ENCODE results near the gene AJM1.
A peak's percentile ranks its signal among the peaks of the same experiment; 100 is the strongest.

The AJM1 gene

DNA sequence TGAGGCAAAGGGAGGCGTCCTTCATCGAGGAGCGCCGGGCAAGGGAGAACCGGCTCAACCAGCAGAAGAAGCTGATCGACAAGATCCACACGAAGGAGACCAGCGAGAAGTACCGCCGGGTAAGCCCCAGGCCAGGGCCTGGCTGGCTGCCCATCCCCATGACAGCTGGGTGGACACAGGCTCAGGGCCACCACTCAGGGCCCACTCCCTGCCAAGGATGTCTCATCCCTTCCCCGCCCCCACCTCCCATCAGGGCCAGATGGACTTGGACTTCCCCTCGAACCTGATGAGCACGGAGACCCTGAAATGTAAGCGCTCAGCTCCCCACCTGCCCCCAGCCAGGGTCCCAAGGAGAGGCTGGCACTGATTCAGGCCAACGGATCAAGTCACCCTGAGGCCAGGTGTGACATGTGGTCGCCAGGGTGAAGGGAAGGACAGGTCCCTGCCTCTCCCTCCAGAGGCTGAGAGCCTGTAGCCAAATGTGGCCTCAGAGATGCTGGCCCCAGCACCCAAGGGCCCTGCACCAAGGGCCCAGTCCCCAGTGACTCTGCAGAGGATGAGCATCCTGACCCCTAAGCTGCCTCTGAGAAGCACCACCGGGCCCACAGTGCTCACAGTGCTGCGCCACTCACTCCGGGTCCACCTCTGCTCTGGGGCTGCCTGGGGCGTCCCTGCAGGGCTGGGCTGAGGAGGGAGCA lies 37.6 kb upstream of the AJM1 start:
- no peaks in the 10 kb centered on the region for H3K9me3 Mint-ChIP-seq
- no peak overlapping the region for H3K27ac Mint-ChIP-seq
- H3K27me3 Mint-ChIP-seq, result peaks cover 20% of the 10 kb centered on the region
- H3K4me3 Mint-ChIP-seq, result no peak overlapping the region
- peaks cover 35% of the 10 kb centered on the region for H3K4me1 Mint-ChIP-seq (ENCODE audit: low read depth)
- peaks cover 13% of the 10 kb centered on the region for H3K36me3 Mint-ChIP-seq (ENCODE audit: low read depth)

DNA sequence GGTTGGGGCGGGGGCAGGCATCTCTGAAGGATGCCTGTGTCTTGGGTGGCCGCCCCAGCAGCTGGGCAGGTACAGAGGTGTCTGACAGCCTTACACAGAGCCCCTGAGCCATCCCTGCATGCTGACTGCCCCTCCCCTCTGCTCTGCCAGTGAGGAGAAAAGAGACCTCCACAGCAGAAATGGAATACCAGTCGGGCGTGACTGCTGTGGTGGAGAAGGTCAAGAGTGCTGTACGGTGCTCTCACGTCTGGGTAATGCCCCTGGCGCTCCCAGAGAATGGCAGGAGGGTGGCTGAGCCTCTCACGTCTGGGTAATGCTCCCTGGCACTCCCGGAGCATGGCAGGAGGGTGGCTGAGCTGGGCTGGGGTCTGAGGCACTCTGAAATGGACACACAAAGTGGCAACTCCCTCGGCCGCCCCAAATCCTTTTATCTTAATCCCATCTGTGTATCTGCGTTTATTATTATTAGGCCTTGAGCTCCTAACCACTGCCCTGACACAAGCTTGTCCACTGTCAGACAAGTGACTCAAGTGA lies 37.0 kb upstream of the AJM1 start:
- H3K9me3 Mint-ChIP-seq, result no peaks in the 10 kb centered on the region
- peaks cover 17% of the 10 kb centered on the region for H3K27me3 Mint-ChIP-seq
- peaks cover 38% of the 10 kb centered on the region for H3K4me1 Mint-ChIP-seq (ENCODE audit: low read depth)
- H3K4me3 Mint-ChIP-seq, result peak overlapping the region; percentile 37
- no peak overlapping the region for H3K27ac Mint-ChIP-seq
- H3K36me3 Mint-ChIP-seq (ENCODE audit: low read depth), result peaks cover 18% of the 10 kb centered on the region

DNA sequence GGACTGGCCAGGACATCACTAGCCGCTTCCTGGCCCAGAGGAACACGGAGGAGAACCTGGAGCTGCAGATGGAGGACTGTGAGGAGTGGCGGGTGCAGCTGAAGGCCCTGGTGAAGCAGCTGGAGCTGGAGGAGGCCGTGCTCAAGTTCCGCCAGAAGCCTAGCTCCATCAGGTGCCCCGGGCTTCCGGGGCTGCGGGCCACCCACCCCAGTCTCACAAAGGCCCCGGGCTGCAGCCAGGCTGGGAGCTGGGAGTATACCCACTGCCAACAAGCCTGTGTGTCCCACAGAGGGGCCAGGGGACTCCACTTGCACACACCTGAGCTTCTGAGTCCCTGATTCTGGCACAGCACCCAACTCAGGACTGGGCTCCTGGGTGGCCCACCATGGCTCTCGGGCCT lies 36.2 kb upstream of the AJM1 start:
- Mint-ChIP-seq H3K9me3 (no peaks in the 10 kb centered on the region), H3K4me3 (peak overlapping the region; percentile 85), H3K4me1 (ENCODE audit: low read depth) (peaks cover 34% of the 10 kb centered on the region), H3K27ac (no peak overlapping the region), H3K27me3 (peaks cover 9% of the 10 kb centered on the region), H3K36me3 (ENCODE audit: low read depth) (peaks cover 21% of the 10 kb centered on the region)

DNA sequence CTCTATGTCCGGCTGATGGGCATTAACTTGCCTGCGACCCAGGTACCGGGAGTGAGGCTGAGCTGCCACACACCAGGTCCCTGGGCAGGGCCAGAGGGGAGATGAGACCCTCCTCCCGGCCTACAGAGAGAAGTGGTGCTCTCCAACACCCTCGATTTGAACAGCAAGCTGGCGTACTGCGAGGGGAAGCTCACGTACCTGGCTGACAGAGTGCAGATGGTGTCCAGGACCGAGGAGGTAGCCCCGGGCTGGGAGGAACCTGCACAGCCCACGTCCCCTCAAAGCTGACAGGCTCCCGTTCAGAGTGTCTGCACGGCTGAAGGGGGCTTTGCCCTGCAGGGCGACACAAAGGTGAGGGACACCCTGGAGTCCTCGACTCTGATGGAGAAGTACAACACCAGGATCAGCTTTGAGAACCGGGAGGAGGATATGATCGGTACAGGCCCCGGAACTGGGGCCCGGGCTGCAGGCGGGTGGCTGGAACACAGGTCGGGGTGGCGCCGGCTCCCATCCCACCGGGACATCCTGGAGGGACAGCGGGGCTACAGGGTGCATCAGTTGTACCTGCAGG lies 35.6 kb upstream of the AJM1 start:
- Mint-ChIP-seq H3K27me3 (peaks cover 6% of the 10 kb centered on the region), H3K9me3 (no peaks in the 10 kb centered on the region), H3K27ac (peak overlapping the region; percentile 88), H3K36me3 (ENCODE audit: low read depth) (peaks cover 28% of the 10 kb centered on the region), H3K4me3 (peak overlapping the region; percentile 85), H3K4me1 (ENCODE audit: low read depth) (peaks cover 35% of the 10 kb centered on the region)

DNA sequence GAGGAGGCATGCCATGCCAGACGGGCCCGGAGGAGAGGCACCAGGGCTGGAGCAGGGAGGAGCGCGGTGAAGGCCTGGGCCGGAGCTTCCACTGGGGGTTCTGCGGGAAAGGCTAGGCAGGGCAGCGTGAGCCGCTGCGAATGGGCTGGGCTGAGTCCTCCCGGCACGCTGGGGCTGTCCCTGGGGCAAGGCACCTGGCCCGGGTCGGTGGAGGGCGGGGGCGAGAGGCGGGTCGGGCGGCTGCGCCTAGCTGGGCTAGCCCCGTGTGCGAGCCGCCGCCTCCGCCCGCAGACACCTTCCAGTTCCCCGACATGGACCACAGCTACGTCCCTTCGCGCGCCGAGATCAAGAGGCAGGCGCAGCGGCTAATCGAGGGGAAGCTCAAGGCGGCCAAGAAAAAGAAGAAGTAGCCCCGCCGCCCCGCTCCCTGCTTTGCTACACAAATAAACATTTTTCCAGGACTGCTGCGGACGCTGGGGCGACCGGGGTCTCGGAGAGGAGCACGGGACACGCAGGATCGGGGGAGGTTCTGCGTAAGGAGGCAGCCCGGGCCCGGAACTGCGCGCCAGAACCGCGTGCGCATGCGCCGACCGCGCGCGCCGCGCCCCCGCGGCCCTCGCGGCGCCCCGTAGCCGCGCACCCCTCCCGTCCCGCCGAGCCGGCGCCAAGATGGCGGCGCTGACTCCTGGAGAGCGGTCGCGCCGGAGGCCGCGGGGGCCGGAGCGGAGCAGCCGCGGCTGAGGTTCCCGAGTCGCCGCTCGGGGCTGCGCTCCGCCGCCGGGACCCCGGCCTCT lies 34.8 kb upstream of the AJM1 start, which contains the start of gene RABL6:
TSS of gene RABL6 (plus strand) at position 668 of the 794 bp plus-strand sequence. CDS start 249 bp downstream, outside the sequence.
- no peaks in the 10 kb centered on the region for H3K27me3 Mint-ChIP-seq
- peaks cover 35% of the 10 kb centered on the region for H3K4me1 Mint-ChIP-seq (ENCODE audit: low read depth)
- peaks cover 32% of the 10 kb centered on the region for H3K36me3 Mint-ChIP-seq (ENCODE audit: low read depth)
- H3K9me3 Mint-ChIP-seq, result no peaks in the 10 kb centered on the region
- H3K4me3 Mint-ChIP-seq, result peak within 1 kb of the TSS; percentile 89
- peak within 1 kb of the TSS; percentile 88 for H3K27ac Mint-ChIP-seq

DNA sequence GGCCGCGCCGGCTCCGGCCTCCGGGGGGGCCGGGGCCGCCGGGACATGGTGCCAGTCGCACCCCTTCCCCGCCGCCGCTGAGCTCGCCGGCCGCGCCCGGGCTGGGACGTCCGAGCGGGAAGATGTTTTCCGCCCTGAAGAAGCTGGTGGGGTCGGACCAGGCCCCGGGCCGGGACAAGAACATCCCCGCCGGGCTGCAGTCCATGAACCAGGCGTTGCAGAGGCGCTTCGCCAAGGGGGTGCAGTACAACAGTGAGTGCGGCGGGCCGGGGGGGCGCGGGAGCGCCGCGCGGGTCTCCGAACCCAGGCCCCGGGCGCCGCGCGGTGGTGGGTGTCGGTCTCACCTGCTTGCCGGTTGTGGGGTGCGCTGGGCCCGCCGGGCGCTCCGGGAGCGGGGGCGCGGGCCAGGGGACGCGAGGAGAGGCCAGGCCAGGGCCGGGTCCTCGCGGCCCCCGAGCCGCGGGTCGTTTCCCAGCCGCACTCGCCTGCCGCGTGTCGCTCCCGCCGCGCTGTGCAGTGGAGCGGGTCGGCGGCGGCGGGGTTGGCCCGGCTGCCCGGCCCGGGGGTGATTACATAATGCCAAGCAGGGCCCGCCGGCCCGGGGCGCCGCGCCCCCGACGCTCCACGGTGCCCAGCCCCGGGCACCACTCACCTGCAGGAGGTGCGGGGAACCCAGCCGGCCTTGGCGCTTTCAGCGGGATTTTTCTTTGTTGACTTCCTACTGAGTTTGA lies 34.0 kb upstream of the AJM1 start:
- Mint-ChIP-seq H3K4me1 (ENCODE audit: low read depth) (peaks cover 42% of the 10 kb centered on the region), H3K9me3 (no peaks in the 10 kb centered on the region), H3K27ac (peak overlapping the region; percentile 76), H3K27me3 (no peaks in the 10 kb centered on the region), H3K4me3 (peak overlapping the region; percentile 89), H3K36me3 (ENCODE audit: low read depth) (peaks cover 40% of the 10 kb centered on the region)

DNA sequence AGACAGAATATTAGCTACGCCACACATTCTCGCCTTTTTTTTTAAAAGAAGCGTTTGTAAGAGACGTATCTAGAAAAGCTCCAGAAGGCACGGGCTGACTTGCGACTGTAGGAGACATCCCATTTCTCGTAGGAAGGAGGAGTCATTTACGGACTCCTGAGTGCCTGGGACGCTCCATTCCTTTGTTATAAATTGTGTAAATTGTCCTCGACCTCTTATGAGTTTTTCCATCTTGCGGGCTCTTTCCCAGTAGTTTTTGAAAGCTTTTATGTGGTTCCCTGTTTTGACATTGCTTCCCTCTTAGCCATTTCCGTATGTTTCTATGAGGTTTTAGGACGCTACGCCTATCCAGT lies 33.5 kb upstream of the AJM1 start:
- Mint-ChIP-seq H3K27ac (peak overlapping the region; percentile 76), H3K4me1 (ENCODE audit: low read depth) (peaks cover 45% of the 10 kb centered on the region), H3K27me3 (no peaks in the 10 kb centered on the region), H3K36me3 (ENCODE audit: low read depth) (peaks cover 45% of the 10 kb centered on the region), H3K9me3 (no peaks in the 10 kb centered on the region), H3K4me3 (peak overlapping the region; percentile 89)

DNA sequence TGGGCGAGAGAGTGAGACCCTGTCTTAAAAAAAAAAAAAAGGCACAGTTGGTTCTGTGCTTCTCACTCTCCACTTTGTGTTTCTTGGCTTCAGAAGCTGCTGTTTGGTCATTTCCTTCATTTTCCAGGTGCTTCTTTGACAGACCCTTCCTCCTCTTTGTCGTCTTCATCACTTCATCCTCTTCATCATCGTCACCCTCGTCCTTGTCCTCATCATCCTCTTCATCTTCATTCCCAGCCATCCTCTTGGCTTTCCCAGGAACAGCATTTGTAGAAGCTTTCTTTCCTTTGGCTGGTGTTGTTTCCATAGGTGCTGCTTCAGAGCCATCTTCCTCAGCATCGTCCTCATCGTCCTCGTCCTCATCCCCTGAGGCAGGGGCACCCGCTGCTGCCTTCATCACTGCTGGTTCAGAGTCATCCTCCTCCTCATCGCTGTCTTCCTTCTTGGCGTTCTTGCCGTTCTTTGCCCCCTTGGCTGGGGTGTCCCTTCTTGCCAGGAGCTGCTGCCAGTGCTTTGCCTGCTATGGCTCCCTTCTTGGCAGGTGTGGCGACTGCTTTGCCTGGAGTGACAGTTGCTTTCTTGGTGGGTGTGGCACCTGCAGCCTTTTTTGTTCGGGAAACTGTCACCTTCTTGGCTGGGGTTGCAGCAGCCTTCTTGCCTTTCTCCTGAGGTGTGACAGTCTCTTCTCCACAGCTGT lies 27.4 kb upstream of the AJM1 start:
- H3K36me3 Mint-ChIP-seq (ENCODE audit: low read depth), result peaks cover 55% of the 10 kb centered on the region
- peaks cover 22% of the 10 kb centered on the region for H3K4me1 Mint-ChIP-seq (ENCODE audit: low read depth)
- H3K27ac Mint-ChIP-seq, result no peak overlapping the region
- no peaks in the 10 kb centered on the region for H3K9me3 Mint-ChIP-seq
- no peaks in the 10 kb centered on the region for H3K27me3 Mint-ChIP-seq
- no peak overlapping the region for H3K4me3 Mint-ChIP-seq

DNA sequence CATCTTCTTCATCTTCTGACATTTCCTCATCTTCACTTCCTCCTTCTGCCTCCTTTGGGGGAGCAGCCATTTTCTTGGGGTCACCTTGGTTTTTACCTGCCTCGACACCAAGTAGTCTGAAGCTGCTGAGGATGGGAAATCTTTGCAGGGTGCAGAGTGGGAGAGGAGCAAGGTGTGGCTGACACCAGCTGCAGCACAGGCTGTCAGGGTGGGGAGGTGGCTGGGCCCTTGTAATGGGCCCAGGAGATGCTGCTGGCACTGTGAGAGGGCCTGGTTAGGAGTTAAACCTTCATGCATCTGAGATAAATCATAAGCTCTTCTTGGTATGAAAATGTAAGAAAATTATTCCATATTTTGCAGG lies 26.9 kb upstream of the AJM1 start:
- Mint-ChIP-seq H3K9me3 (no peaks in the 10 kb centered on the region), H3K27ac (no peak overlapping the region), H3K4me1 (ENCODE audit: low read depth) (peaks cover 18% of the 10 kb centered on the region), H3K4me3 (no peak overlapping the region), H3K36me3 (ENCODE audit: low read depth) (peaks cover 52% of the 10 kb centered on the region), H3K27me3 (no peaks in the 10 kb centered on the region)

DNA sequence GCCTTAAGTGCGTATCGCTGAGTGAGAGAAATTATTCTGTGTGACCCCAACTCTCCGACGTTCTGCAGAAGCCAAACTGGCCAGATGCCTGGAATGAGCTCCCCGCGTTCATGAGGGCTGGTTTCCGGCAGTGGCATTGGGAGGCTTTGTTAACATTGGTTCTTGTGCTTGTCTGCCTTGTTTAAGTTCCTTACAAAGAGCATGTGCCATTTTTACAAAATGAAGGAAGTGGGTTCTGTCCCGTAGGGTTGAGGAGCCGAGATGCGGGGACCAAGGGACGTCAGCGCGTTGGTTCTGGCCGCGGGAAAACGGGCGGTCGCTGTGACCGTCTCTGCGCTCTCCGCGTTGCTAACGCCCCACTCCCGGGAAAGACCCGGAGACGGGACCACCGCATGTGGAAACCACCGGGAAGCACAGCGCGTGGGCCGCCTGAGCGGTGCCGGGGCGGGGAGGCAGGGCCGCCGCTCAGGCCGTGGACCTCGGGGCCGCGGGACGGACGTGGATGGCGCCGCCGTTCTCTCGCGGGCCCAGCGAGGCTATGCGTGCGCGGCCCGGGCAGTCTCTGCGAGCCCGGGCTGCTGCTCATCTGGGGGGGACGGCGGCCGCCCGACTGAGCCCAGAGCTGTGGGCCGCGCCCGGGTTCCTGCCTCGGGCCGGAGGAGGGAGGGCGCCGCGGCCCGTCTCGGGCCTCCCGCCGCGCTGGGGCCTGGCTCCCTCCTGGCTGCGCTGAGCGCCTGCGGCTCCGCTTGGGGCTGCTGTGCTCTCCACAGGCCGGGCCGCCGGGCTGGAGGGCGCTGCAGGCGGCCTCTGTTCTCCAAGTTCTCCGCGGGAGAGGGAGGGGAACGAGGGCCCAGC lies 21.1 kb upstream of the AJM1 start:
- Mint-ChIP-seq H3K4me1 (ENCODE audit: low read depth) (peaks cover 6% of the 10 kb centered on the region), H3K36me3 (ENCODE audit: low read depth) (peaks cover 23% of the 10 kb centered on the region), H3K4me3 (peak overlapping the region; percentile 13), H3K27me3 (no peaks in the 10 kb centered on the region), H3K27ac (no peak overlapping the region), H3K9me3 (no peaks in the 10 kb centered on the region)

DNA sequence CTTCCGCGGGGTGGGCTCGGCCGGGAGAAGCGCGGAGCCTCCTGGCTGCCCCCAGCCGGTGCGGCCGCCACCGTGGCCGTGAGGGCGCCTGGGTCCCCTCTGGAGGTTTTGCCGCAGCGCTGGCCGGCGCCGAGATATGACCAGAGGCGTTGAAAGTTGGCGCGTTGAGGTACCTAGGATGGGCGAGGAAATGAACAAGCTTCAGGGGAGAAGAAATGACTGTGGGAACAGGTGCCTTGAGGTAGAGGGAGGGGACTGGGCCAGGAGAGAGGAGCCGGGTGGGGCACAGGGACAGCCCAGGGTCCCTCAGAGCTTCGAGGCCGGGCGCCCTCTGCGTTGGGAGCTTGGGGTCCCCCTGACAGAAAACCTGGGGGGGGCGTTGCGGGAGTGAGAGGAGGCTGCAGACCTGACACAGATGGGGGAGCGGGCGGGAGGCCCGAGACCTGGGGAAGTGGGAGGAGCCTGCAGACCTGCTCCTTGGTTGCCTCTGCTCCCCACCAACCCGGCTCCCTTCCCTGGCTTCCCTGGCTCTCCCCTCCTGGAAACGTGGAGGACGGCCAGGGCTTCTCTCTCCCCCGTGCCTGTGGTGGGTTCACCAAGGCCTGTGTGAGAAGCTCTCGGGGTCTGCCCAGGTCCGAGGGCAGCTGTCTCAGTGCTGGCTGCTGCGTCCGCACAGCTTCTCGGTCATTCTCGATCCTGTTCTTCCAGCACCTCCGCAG lies 20.3 kb upstream of the AJM1 start:
- H3K4me1 Mint-ChIP-seq (ENCODE audit: low read depth), result peaks cover 6% of the 10 kb centered on the region
- no peak overlapping the region for H3K27ac Mint-ChIP-seq
- no peak overlapping the region for H3K4me3 Mint-ChIP-seq
- peaks cover 19% of the 10 kb centered on the region for H3K36me3 Mint-ChIP-seq (ENCODE audit: low read depth)
- H3K9me3 Mint-ChIP-seq, result no peaks in the 10 kb centered on the region
- H3K27me3 Mint-ChIP-seq, result no peaks in the 10 kb centered on the region

DNA sequence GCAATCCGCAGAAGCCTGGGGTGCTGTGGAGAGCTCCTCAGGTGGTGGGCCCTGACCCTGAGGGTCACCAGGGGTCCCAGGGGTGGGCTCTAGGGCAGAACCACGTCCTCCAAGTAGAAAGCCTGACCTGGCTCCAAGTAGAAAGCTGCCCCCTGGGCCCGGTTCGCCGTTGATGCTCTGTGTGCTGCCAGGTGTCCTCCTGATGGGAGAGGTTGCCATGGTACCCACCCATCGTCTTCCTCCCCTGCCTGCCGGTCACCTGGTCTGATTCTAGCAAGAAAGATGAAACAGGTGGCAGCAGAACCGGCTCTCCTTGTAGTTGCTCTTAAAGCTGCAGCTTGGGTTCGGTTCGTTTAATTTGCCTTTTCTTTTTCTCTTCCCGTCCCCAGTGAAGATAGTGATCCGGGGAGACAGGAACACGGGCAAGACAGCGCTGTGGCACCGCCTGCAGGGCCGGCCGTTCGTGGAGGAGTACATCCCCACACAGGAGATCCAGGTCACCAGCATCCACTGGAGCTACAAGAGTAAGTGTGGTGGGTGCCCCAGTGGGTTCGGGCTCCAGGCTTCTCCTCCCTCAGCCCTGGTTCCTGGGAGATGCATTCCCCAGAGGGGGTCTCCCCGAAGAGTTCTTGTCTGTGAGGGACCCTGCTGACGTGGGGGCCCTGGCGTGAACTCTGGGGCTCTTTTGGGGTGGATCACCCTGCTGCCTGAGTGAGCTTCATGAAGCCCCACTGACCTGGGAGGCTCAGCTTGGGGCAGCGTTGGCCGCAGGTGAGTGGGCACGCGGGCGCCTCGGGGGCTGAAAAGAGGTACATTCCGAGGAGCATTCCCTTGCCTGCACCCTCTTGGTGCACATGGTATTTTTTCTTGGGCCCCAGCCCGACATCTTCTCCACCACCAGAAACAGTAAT lies 18.9 kb upstream of the AJM1 start:
- Mint-ChIP-seq H3K36me3 (ENCODE audit: low read depth) (peaks cover 14% of the 10 kb centered on the region), H3K4me1 (ENCODE audit: low read depth) (peaks cover 6% of the 10 kb centered on the region), H3K9me3 (no peaks in the 10 kb centered on the region), H3K4me3 (no peak overlapping the region), H3K27ac (no peak overlapping the region), H3K27me3 (no peaks in the 10 kb centered on the region)

Data from stimulated activated naive CD8-positive, alpha-beta T cell treated with anti-CD3 and anti-CD28 coated beads, Interleukin-15, Interleukin-2, amounts not matched to agents 100 ng/mL and 50 ng/mL, for 24 hours (primary cell).